Germinal center (tissue), 1 donor: ENCODE measurements around the gene FRAS1.
"Not testable (repeated sequence)": the region's sequence is repeated elsewhere in the genome, so short reads cannot be mapped to it uniquely, and the experiment has no call there.

Experiments
- DNase-seq: peaks from one replicate; pipeline ENCODE4 v3.0.0; 2012; ENCODE audit warnings: mixed read lengths, low spot score

The FRAS1 gene

GRCh38 chr4:78120144-78120880 is 63.2 kb downstream of the FRAS1 start:
- no peak for DNase-seq

- no peak for DNase-seq
Observed at GRCh38 chr4:78121338-78121904, 64.3 kb downstream of the FRAS1 start.

GRCh38 chr4:78125834-78126331 is 68.8 kb downstream of the FRAS1 start:
- not testable (repeated sequence) for DNase-seq

- no peak for DNase-seq
Observed at GRCh38 chr4:78129383-78130108, 72.4 kb downstream of the FRAS1 start.

GRCh38 chr4:78131403-78131802 is 74.3 kb downstream of the FRAS1 start:
- DNase-seq = no peak

GRCh38 chr4:78136109-78137081 is 79.3 kb downstream of the FRAS1 start:
- DNase-seq = no peak

GRCh38 chr4:78137532-78137931 is 80.4 kb downstream of the FRAS1 start:
- no peak for DNase-seq

GRCh38 chr4:78138252-78138651 is 81.1 kb downstream of the FRAS1 start:
- DNase-seq = no peak

GRCh38 chr4:78143634-78144033 is 86.5 kb downstream of the FRAS1 start:
- no peak for DNase-seq

- DNase-seq = no peak
Observed at GRCh38 chr4:78145008-78145407, 87.9 kb downstream of the FRAS1 start.

GRCh38 chr4:78145622-78146021 is 88.5 kb downstream of the FRAS1 start:
- no peak for DNase-seq

GRCh38 chr4:78149751-78150542 is 92.8 kb downstream of the FRAS1 start:
- no peak for DNase-seq

- DNase-seq = no peak
Observed at GRCh38 chr4:78150543-78150864, 93.4 kb downstream of the FRAS1 start.

- DNase-seq = no peak
Observed at GRCh38 chr4:78152795-78153194, 95.7 kb downstream of the FRAS1 start.

GRCh38 chr4:78154972-78155590 is 98.0 kb downstream of the FRAS1 start:
- no peak for DNase-seq

- DNase-seq = no peak
Observed at GRCh38 chr4:78155616-78156105, 98.5 kb downstream of the FRAS1 start.

- DNase-seq = no peak
Observed at GRCh38 chr4:78156520-78156919, 99.4 kb downstream of the FRAS1 start.

GRCh38 chr4:78162342-78162741 is 105.2 kb downstream of the FRAS1 start:
- no peak for DNase-seq

GRCh38 chr4:78162821-78163220 is 105.7 kb downstream of the FRAS1 start:
- DNase-seq = no peak

GRCh38 chr4:78165758-78166157 is 108.6 kb downstream of the FRAS1 start:
- no peak for DNase-seq

GRCh38 chr4:78166622-78167021 is 109.5 kb downstream of the FRAS1 start:
- DNase-seq = no peak
